H1 (cell line): ENCODE measurements around the gene SHROOM4. TPM values are rescaled to one million over a fixed set of nuclear protein-coding genes. Genes with fewer than 3 reads are reported as not detected.

Experiments used
- EGR1 ChIP-seq: IDR thresholded peaks from 2 replicates; pipeline ENCODE4 v1.6.1; 2011; ENCODE audit warnings: low read depth, low read length, borderline replicate concordance
- POLR2AphosphoS5 ChIP-seq: IDR thresholded peaks from 2 replicates; pipeline ENCODE4 v1.6.1; 2011; ENCODE audit warnings: low read depth, low read length
- TBP ChIP-seq: IDR thresholded peaks from 2 replicates; pipeline ENCODE4 v1.6.1; 2011; ENCODE audit warnings: low read depth, low read length, improper control_type of control experiment
- polyA plus RNA-seq, 7 experiments: library from polyadenylated mRNA; depleted of rRNA in 3 of 7; stranded (reverse) in 5 of 7; unstranded in 2 of 7; fragments of >200 nt in 5 of 7; fragments of 200-250 nt in 2 of 7; gene quantifications; 1 replicate in 5 of 7; 2 replicates in 1 of 7; 4 replicates in 1 of 7; pipeline versions ENCODE4 v1.2.1 to v1.2.3, GENCODE V29; 2011 to 2013; ENCODE audit warnings: missing spikeins in 2 of 7, mixed read lengths in 2 of 7
- total RNA-seq: library from RNA; stranded (reverse); fragmentation: NEBNext Ultra II Directional; extraction: Animal tissue kit (Norgen Biotek cat#: 25700); gene quantifications from 2 replicates; pipeline ENCODE4 v1.2.1, GENCODE V29; 2021

The SHROOM4 gene
- total and polyA plus RNA-seq, 2 of the 8 experiments (the other 6 are each of a cell fraction or from before 2014, with no cell fraction given): 1.6 to 5.6 TPM

DNA sequence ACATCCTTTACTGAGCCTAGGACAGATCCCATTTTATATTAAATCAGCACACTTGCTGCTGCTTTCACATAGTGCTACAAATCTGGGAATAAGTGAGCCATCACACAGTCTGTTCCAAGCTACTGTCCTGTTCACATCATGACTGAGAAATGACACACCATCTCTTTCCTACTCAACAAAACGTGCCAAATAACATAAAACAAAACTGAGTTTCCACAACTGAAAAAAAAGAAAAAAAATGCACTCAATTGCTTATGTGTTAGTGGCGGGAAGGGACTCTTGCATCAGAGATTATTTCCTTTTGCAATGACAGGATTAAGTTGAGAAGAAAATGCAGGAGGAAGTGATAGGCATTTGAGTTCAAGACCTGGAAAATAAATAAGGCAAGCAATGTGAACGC, 109.0 kb downstream of the SHROOM4 start (continued):
- no peak for TF ChIP-seq EGR1
- no peak for TF ChIP-seq TBP
- TF ChIP-seq POLR2AphosphoS5: no peak
- TF ChIP-seq, all 59 proteins: peak for 0
